ENCODE measurements around the gene NFIA.

NFIA gene

GRCh38 chr1:61397935-61398334, 315.6 kb downstream of the NFIA start:
- no peak for DNase-seq (ENCODE audit: low read depth)

- no peak for DNase-seq (ENCODE audit: low read depth)
Measured at GRCh38 chr1:61399199-61399598, 316.8 kb downstream of the NFIA start.

DNA sequence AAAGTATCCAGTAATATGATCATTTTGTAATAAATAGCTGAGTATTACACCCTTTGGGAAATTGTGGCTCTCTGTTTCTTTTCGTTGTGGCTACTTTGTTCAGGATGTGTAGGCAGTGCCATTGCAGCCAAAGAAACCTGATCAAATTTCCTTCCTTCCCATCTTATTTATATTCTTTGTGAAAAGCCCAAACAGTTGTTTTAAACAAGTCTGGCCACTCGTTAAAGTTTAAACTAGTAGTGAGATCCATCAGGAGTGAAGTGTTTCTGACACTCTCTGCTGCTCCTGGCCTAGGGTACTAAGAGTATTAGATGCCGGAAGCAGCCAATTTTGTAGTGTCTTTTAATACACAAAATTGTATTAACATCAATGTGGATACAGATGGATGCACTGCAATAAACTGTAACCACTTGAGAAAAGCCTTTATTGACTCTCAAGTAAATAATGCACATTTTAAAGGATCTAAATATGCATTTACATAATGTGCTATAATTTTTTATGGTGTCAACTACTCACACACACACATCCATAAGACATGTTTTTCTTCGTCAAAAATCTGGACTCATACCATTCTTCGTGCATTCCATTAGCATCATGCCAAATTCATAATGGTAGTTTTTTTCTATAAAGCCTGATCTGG, 317.9 kb downstream of the NFIA start:
- no peak for DNase-seq (ENCODE audit: low read depth)

DNA sequence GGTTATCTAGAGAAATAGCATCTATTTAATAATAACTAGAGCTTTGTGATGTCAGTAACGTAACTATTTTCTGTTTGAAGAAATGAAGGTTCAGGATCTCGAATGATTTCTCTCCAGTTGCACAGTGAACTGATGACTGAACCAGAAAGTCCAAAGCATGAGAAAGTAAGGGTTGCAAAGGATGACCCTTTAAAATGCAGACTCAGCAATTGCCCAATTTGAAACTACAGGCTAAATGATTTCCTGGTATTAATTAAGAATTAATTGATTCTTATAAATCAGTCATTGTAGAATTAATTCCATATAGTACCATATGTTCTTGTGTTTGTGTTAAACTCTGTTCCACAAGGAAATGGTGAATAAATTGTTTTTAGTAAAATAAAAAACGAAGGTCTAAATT, 318.6 kb downstream of the NFIA start:
- no peak for DNase-seq (ENCODE audit: low read depth)

- no peak for DNase-seq (ENCODE audit: low read depth)
Measured at GRCh38 chr1:61403679-61404596, 321.6 kb downstream of the NFIA start.

DNA sequence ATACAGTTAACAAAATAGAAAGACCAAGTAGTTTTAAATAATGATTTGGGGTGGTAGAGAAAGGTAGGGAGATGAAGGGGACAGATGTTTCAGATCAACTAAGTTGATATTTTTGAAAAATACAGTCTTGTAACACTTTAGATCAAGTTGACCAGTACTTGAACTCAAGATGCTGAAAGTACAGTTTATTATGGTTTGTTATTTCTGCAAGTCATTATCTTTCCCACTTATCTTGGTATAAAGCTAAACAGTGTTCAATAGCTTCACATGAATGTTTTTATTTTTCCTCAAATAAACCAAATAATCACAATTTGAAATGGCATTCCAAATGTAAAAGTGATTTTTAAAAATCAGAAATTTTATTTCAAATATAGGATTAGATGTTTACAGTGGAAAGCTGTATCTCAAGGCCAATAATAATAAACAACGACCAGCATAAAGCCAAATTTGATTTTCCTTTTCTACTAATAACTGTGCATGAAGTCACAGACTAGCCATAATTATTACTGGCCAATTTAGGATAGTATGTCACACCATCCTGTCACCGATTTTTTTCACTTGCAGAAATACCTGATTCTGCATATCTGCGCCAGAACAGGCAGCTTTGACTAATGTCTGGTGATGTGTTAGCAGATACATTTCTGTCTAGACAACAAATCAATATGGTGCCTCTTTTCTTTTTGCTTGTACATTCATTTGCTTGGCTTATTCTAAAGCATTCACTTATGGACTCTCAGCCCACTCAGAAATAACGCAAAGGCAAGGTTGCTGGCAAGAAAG, 322.4 kb downstream of the NFIA start:
- no peak for DNase-seq (ENCODE audit: low read depth)

DNA sequence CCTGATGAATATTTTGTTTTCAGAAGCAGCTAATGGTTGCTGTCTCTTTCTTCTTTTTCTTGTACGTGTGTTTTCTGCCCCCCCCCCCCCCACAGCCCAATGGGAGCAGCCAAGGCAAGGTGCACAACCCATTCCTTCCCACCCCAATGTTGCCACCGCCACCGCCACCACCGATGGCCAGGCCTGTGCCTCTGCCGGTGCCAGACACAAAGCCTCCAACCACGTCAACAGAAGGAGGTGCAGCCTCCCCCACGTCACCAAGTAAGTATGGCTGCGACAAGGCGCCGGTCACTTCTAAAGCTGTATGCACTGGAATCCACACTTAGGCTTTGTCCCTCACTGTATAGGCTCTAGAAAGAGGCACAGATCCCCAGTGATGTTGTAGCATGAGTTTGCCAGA, 324.1 kb downstream of the NFIA start:
- DNase-seq (ENCODE audit: low read depth): no peak

DNA sequence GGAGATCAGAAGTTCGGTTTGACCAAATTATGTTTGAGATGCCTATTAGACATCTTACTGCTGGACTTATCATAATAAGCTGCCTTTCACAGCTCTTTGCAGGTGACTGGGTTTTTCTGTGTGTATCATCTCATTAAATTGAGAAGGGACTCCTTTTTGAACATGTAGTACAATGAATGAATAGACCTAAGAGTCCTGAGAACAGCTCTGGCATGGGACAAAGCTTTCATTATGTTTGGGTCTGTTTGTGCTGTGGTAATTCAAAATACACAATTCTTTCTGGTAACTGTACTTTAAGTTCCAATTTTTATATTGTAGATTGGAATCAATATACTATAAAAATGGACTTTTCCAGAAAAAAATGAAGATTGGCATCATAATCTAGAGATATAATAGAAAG, 330.2 kb downstream of the NFIA start:
- DNase-seq (ENCODE audit: low read depth): no peak

- no peak for DNase-seq (ENCODE audit: low read depth)
Measured at GRCh38 chr1:61419196-61419595, 336.8 kb downstream of the NFIA start.

- DNase-seq (ENCODE audit: low read depth): no peak
Measured at GRCh38 chr1:61419657-61420056, 337.3 kb downstream of the NFIA start.

- DNase-seq (ENCODE audit: low read depth): no peak
Measured at GRCh38 chr1:61420243-61420642, 337.9 kb downstream of the NFIA start.

GRCh38 chr1:61420909-61421835, 338.8 kb downstream of the NFIA start:
- DNase-seq (ENCODE audit: low read depth): no peak

DNA sequence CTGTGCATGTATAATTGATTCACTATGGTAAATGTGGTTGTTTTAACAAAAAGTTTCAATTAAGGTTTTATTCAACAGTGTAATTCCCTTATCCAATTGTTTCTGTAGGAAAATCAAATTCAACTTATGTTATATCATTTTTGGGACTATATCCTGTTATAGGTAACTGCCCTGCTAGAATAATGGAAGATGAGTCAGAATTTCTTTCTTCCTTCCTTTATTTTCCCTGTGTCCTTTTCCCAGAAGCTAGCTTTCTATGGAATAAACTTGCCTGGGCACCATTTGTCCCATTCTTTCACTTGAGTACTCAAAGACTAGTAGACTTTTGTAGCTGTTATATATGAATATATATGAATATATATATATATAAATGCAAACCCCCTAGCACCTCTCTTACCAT, 341.3 kb downstream of the NFIA start:
- no peak for DNase-seq (ENCODE audit: low read depth)

DNA sequence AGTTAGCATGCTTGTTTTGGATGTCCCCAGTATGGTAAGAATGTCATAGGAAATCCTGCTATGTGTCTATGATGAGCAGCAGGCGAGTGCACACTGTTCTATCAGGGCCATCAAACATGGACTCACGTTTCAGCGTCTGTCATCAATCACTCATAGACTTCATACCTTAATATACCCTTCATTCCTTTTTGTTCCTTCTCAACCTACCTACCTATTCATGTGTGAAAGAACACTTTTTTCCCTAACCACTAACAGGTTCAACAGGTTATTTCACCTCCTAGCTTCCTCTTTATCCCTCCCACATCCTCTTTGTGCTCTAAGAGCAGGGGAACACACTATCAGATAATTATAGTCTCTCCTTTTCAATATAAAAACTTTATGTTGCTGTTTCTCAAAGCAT, 342.0 kb downstream of the NFIA start:
- no peak for DNase-seq (ENCODE audit: low read depth)

GRCh38 chr1:61425040-61425439, 342.7 kb downstream of the NFIA start:
- no peak for DNase-seq (ENCODE audit: low read depth)

GRCh38 chr1:61426254-61426653, 343.9 kb downstream of the NFIA start:
- no peak for DNase-seq (ENCODE audit: low read depth)

GRCh38 chr1:61426885-61427284, 344.5 kb downstream of the NFIA start:
- DNase-seq (ENCODE audit: low read depth): no peak

DNA sequence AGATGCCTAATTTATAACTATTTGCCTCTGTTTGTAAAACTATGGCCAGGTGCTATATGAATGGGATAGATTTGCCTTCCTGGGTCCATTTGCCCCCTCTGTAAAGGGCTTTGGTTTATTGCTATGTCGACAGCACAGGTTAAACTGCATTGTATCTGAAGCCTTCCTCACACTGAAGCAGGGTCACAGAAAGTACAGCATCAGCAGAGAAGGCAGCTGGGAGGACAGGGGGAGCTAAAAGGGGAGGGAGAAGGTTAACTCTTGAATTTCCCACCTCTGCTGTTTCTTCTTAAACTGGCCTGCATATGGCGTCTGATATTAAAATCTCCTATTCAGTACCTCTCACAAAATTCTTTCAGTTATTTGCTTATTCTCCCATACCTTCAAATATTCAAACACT, 345.1 kb downstream of the NFIA start:
- no peak for DNase-seq (ENCODE audit: low read depth)

DNA sequence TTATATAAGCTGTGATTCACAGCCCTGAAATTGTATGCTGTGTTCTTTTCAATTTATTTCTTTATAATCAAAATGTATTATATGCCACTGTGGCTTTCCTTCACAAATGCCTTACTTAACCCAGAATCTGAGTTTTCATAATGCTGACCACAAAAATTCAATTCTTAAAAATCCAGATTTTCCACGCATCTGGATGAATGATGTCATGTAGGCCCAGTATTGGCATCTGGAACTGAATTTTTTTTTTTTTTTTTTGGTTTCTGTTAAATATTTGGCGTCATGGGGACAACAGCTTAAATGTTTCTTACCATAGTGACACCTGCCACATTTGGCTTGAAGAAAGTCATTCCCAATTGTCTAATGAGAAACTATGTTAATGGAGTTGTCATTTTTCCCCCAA, 345.8 kb downstream of the NFIA start:
- DNase-seq (ENCODE audit: low read depth): peak; percentile 24

GRCh38 chr1:61432616-61433388, 350.4 kb downstream of the NFIA start:
- no peak for DNase-seq (ENCODE audit: low read depth)

GRCh38 chr1:61433646-61434045, 351.3 kb downstream of the NFIA start:
- no peak for DNase-seq (ENCODE audit: low read depth)

Data from GM04503 (cell line).